AG08396 (cell line): Measurements from ENCODE around the gene BTBD7.
A peak's percentile ranks its signal among the peaks of the same experiment; 100 is the strongest.
"Not testable (repeated sequence)": the region's sequence is repeated elsewhere in the genome, so short reads cannot be mapped to it uniquely, and the experiment has no call there.

Source experiments
- DNase-seq: peaks from one replicate; pipeline ENCODE4 v3.0.0; 2012; ENCODE audit warnings: low spot score, mixed read lengths

The BTBD7 gene

DNA sequence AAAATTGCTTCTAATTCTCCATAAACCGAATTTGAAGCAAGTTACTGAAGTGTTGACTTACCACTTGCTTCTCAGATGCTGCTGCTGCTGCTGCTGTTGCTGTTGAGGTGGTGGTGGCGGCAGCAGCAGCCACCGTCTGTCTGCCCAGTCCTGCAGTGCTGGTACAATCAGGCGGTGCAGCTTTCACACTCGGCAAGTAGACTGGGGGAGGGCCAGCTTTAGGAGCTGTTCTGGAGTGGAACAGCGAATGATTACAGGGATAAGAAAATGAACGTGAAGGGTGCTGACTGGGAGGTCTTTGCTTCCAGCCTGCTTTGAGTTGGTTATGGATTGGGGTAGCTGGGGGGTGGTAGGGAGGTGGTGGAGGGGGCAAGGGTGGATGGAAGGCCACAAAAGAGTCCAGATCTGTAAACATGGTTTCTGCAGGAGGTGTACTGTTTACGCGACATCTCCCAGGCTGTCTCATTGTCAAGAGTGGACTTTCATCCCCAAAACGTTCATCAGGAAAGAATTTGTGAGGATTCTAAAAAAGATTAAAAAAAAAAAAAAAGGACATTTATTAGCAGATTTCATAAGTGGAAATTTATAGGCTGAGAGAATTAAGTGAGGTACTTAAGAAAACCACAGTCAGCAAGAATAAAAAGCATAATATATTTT, 86.9 kb downstream of the BTBD7 start:
- no peak for DNase-seq

DNA sequence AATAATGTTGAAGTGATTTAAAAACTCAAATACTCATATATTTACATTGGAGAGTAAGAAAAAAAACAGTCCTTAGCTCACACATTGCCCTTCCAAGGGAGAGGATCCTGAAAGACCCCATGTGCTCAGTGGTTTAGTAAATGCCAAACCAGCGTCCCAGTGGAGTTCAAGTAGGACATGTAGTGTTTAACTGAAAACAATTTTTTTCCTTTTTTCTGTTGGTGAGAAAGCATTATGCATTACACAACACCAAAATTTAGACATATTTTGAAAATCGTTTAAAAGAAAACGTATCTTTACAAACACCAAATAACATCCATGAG, 92.2 kb downstream of the BTBD7 start:
- no peak for DNase-seq

DNA sequence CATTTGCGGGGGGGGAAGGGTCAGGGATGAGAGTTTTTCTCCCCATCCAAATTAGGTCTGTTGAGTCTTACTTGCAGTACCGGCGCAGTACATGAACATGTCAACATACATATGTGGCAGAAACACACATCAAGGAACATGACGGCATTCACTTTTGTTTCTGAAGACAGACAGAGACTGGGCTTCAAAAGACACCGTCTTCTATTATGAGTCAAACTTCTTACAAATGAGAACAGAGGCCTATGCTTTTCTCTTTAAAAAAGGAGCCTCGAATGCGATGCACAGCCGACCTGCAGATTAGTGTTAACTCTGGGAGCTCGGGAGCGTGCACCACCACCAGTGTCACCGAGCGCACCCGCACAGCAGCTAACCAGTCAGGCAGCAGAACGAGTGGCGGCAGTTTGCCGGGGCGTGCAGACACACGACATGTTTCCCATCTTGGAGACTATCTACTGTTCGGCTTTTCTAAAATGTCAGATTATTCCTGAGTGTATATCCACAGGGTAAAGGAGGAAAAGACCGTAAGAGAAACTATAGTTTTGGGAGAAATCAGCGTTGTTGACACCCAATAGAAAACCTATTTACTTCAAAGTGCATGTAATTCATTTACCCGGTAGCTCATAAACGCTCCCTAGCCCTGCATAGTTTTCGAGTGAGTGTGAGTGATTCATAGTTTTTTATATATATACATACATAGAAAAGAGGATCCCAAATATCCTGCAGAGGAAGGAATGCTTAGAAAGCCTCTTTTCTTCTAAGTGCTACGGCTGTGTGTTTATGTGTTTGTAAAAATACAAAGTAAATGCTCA, 92.8 kb downstream of the BTBD7 start:
- peak; percentile 43 for DNase-seq

DNA sequence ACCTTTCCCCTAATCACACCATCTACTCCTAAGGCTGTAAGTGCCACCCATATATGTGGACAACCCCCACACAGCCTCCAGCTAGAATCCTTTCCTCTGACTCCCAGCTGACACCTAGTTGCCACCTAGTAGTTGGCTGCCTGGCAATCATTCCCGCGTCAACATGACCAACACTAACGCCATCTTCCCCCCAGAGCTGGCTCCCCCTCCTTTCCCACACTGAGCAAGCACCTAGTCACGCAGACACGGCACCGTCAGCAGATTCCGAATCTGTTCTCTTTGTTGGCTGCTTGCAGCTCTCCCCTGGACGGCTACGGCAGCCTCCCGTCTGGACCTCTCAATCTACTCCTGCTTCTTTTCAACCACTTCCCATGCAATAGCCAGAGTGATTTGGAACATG, 98.0 kb downstream of the BTBD7 start:
- peak; percentile 80 for DNase-seq

- not testable (repeated sequence) for DNase-seq
These were observed 99.8 kb downstream of the BTBD7 start for GRCh38 chr14:93233078-93233477.

- DNase-seq: no peak
These were observed 100.7 kb downstream of the BTBD7 start for GRCh38 chr14:93232159-93232558.

- DNase-seq: peak; percentile 70
These were observed 101.5 kb downstream of the BTBD7 start for GRCh38 chr14:93231129-93231979.

GRCh38 chr14:93230539-93230938, 102.3 kb downstream of the BTBD7 start:
- DNase-seq: no peak

GRCh38 chr14:93228550-93228949, 104.3 kb downstream of the BTBD7 start:
- DNase-seq: no peak

GRCh38 chr14:93223565-93223964, 109.3 kb downstream of the BTBD7 start:
- no peak for DNase-seq

GRCh38 chr14:93220509-93220908, 112.3 kb downstream of the BTBD7 start:
- DNase-seq: no peak

DNA sequence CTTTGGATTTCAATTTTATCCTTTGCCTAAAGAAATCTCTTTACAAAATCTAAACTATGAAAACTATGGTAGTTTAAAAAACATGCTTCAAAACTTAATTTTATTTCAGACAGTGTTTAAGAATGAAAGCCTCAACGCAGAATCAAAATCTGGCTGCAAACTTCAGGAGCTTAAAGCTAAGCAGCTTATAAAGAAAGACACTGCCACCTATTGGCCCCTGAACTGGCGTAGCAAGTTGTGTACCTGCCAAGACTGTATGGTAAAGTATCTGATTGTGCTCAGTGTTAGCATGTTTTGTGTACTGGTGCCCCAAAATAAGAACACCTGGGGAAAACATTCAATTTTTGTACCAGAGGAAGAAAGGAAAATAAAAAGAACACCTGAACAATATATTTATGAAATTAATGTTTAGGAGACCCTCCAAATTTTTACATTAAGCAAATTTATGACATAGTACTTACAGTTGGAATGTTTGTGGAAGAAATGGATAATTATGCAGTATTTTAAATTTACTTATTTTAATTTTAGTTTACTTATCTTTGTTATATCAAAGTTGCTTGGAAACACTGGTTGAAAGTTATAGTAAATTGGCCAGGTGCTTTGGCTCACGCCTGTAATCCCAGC, 113.6 kb downstream of the BTBD7 start:
- DNase-seq: no peak

- no peak for DNase-seq
These were observed 118.2 kb downstream of the BTBD7 start for GRCh38 chr14:93214598-93214997.

- DNase-seq: no peak
These were observed 120.4 kb downstream of the BTBD7 start for GRCh38 chr14:93212432-93212831.

- peak; percentile 74 for DNase-seq
These were observed 125.1 kb downstream of the BTBD7 start for GRCh38 chr14:93207468-93208308.

DNA sequence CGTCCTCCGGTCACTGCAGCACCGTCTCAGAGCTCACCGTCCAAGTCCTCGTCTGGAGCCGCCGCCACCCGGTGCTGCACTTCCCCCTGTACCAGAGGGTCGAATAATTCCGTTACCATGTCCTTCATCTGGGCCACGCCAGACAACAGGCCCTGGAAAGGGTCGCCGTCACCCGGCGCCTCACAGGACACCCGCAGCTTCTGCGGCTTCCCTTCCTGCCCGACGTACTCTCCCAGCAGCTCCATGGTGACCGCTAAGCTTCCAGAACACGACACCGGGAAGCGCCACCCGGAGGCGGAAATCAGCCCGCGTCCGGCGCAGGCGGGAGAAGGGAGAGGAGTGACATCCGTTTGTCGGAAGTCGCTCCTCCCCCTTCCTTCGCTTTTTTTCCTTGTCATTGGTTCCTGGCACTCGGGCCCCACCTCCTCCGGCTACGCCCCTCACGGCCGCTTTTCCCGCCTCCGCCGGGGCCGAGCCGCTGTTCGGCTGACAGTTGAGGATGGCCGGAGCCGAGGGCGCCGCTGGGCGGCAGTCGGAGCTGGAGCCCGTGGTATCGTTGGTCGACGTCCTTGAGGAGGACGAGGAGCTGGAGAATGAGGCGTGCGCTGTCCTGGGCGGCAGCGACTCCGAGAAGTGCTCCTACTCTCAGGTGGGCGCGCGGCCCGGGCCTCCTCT, 125.9 kb downstream of the BTBD7 start, which contains the start of the genes GON7 and UBR7:
GON7 (minus strand) TSS at position 273 of the 675 bp plus-strand sequence; CDS start at position 245, 28 bp downstream.
UBR7 (plus strand) TSS at position 464 of the 675 bp plus-strand sequence; CDS start at position 500, 36 bp downstream.
- DNase-seq: peak; percentile 96

DNA sequence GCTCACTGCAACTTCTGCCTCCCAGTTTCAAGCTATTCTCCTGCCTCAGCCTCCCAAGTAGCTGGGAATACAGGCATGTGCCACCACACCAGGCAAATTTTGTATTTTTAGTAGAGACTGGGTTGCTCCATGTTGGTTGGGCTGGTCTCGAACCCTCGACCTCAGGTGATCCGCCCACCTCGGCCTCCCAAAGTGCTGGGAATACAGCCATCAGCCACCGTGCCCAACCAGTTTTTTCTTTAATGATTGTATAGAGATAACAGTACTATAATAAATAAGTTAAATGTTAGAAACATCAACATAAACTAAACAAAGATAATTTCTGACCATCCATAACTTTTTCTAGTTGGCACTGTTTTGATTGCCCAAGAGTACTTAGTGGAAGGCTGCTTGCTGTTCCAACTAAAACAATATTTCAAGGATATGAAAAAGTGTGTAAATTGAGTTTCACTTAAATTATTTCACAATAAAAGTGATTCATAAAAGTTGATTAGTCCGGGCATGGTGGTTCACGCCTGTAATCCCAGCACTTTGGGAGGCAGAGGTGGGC, 131.6 kb downstream of the BTBD7 start:
- no peak for DNase-seq

DNA sequence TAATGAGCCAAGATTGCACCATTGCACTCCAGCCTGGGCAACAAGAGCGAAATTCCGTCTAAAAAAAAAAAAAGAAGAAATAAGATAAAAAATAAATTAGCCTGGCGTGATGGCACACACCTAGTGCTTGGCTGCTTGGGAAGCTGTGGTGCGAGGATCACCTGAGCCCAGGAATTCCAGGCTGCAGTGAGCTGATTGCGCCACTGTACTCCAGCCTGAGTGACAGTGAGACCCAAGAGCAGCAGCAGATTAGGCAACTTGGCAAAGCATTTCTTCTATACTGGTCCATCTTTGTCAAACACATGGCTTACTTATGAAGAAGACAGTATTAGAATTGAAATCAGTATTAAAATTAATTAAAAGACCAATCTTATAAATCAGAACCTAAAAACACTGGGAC, 132.3 kb downstream of the BTBD7 start:
- DNase-seq: no peak

DNA sequence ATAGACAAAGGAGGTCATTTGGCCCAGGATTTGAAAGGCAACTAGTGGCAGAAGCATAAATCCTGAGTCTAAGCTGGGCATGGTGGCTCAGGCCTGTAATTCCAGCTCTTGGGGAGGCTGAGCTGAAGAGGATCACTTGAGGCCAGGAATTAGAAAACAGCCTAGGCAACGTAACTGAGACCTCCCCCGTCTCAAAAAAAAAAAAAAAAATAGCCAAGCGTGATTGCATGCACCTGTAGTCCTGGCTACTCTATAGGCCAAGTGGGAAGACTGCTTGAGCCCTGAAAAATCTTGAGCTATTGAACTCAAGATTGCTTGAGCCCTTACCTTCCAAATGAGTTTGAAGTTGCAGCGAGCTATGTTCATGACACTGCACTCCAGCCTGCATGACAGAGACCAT, 133.8 kb downstream of the BTBD7 start:
- no peak for DNase-seq

GRCh38 chr14:93195316-93195999, 137.4 kb downstream of the BTBD7 start:
- DNase-seq: no peak
